DOHH2 (cell line): ENCODE results near the gene EEF1B2.
"Not testable (repeated sequence)": the region's sequence is repeated elsewhere in the genome, so short reads cannot be mapped to it uniquely, and the experiment has no call there.

Source experiments
- H3F3A ChIP-seq: fragments of 200-600 bp; sonication (generic), shearing (Covaris generic); 2 replicates; pipeline ENCODE4 v1.6.0; 2016; ENCODE audit warnings: antibody characterized with exemption, mild to moderate bottlenecking; ENCODE audit not compliant: control insufficient read depth, insufficient read depth
- H3K27ac ChIP-seq: fragments of 200-600 bp; sonication (generic); 2 replicates; pipeline ENCODE4 v1.5.1; 2014; ENCODE audit warnings: low read depth, mild to moderate bottlenecking, low read length, moderate library complexity
- H3K27me3 ChIP-seq: fragments of 200-600 bp; sonication (generic); 2 replicates; pipeline ENCODE4 v1.6.1; 2014; ENCODE audit warnings: mild to moderate bottlenecking, low read length, mixed read lengths; ENCODE audit not compliant: control insufficient read depth
- H3K36me3 ChIP-seq: fragments of 200-600 bp; sonication (generic); 2 replicates; pipeline ENCODE4 v1.6.1; 2014; ENCODE audit warnings: mild to moderate bottlenecking, low read length, moderate library complexity, mixed read lengths; ENCODE audit not compliant: control insufficient read depth
- H3K4me1 ChIP-seq: fragments of 200-600 bp; sonication (generic); 2 replicates; pipeline ENCODE4 v1.6.1; 2014; ENCODE audit warnings: mild to moderate bottlenecking, low read length, mixed read lengths; ENCODE audit not compliant: control insufficient read depth
- H3K4me2 ChIP-seq: fragments of 200-600 bp; sonication (generic); 2 replicates; pipeline ENCODE4 v1.6.0; 2014; ENCODE audit warnings: mild to moderate bottlenecking, low read length, moderate library complexity
- H3K4me3 ChIP-seq: fragments of 200-600 bp; sonication (generic); 2 replicates; pipeline ENCODE4 v1.5.1; 2014; ENCODE audit warnings: mild to moderate bottlenecking, low read length, mixed read lengths
- H3K79me2 ChIP-seq: fragments of 200-600 bp; sonication (generic); 2 replicates; pipeline ENCODE4 v1.6.1; 2014; ENCODE audit warnings: mild to moderate bottlenecking, low read length, mixed read lengths; ENCODE audit not compliant: control insufficient read depth
- H3K9me2 ChIP-seq: fragments of 200-600 bp; sonication (generic); replicated peaks from 2 replicates; pipeline ENCODE4 v1.6.1; 2014; ENCODE audit warnings: mild to moderate bottlenecking, low read length, mixed read lengths; ENCODE audit not compliant: control insufficient read depth
- H3K9me3 ChIP-seq: fragments of 200-600 bp; sonication (generic); 2 replicates; pipeline ENCODE4 v1.6.1; 2014; ENCODE audit warnings: antibody characterized with exemption, low read length, mixed read lengths; ENCODE audit not compliant: control insufficient read depth, insufficient read depth
- H4K20me1 ChIP-seq: fragments of 200-600 bp; sonication (generic); 2 replicates; pipeline ENCODE4 v1.6.0; 2014; ENCODE audit warnings: low read depth, mild to moderate bottlenecking, antibody characterized with exemption, low read length, moderate library complexity; ENCODE audit not compliant: control insufficient read depth, insufficient read depth
- EZH2phosphoT487 ChIP-seq: fragments of 200-600 bp; sonication (generic); IDR thresholded peaks from 2 replicates; pipeline ENCODE4 v1.6.1; 2017; ENCODE audit warnings: borderline replicate concordance, mild to moderate bottlenecking, antibody characterized with exemption, low read length, moderate library complexity, mixed read lengths
- TF ChIP-seq, protein P1 (sequence below): fragments of 200-600 bp; sonication (generic); IDR thresholded peaks from one replicate; pipeline ENCODE4 v1.5.1; 2014; ENCODE audit warnings: antibody characterized with exemption, mild to moderate bottlenecking, low read depth, low read length; ENCODE audit not compliant: poor library complexity, severe bottlenecking

The EEF1B2 gene

DNA sequence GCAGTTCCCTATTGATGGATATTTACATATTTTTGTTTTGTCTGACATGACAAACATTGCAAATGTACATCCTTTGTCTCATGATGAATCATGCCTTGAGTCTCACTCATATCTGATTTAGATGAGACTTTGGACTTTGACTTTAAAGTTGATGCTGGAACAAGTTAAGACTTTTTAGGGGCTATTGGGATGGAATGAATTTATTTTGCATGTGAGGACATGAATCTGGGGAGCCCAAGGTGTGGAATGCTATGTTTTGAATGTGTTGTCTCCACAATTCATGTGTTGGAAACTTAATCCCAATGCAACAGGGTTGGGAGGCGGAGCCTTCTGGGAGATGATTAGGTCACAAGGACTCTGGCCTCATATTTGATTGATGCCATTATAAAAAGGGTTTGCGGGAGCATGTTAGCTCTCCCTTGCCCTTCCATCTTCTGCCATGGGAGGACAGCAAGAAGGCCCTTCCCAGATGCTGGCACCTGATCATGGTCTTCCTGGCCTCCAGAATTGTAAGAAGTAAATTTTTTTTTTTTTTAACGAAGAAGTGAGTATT is 44.6 kb upstream of the EEF1B2 start:
- Histone ChIP-seq H3K27me3 (no peaks in the 10 kb centered on the region), H3K4me1 (no peaks in the 10 kb centered on the region), H3K79me2 (no peaks in the 10 kb centered on the region), H3K4me3 (no peak overlapping the region), H3F3A (no peaks in the 10 kb centered on the region), H3K9me3 (no peaks in the 10 kb centered on the region), H3K4me2 (no peak overlapping the region), H3K27ac (no peak overlapping the region), H3K9me2 (no peaks in the 10 kb centered on the region), H4K20me1 (no peaks in the 10 kb centered on the region), H3K36me3 (peaks cover 9% of the 10 kb centered on the region)
- TF ChIP-seq, protein P1, sequence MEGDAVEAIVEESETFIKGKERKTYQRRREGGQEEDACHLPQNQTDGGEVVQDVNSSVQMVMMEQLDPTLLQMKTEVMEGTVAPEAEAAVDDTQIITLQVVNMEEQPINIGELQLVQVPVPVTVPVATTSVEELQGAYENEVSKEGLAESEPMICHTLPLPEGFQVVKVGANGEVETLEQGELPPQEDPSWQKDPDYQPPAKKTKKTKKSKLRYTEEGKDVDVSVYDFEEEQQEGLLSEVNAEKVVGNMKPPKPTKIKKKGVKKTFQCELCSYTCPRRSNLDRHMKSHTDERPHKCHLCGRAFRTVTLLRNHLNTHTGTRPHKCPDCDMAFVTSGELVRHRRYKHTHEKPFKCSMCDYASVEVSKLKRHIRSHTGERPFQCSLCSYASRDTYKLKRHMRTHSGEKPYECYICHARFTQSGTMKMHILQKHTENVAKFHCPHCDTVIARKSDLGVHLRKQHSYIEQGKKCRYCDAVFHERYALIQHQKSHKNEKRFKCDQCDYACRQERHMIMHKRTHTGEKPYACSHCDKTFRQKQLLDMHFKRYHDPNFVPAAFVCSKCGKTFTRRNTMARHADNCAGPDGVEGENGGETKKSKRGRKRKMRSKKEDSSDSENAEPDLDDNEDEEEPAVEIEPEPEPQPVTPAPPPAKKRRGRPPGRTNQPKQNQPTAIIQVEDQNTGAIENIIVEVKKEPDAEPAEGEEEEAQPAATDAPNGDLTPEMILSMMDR: no peak
- no peak for TF ChIP-seq EZH2phosphoT487

DNA sequence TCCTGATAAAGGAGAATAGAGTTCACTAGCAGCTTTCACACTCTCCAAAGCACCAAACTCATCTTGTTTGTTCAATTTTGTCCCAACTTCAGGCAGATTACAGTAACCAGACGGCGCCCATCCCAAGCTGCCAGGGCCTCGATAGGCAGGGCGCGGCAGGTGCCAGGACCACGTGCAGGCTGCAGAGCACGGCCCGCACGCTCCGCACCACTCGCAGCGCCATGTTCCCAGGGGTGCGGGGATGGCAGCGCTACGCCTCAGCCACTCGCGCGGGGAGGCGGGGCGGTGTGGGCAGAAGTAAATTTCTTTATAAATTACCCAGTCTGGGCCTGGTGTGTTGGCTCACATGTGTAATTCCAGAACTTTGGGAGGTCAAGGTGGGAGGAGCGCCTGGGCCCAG is 43.4 kb upstream of the EEF1B2 start:
- Histone ChIP-seq H3K4me2 (no peak overlapping the region), H3K27me3 (no peaks in the 10 kb centered on the region), H4K20me1 (no peaks in the 10 kb centered on the region), H3K9me3 (no peaks in the 10 kb centered on the region), H3K4me3 (no peak overlapping the region), H3K79me2 (no peaks in the 10 kb centered on the region), H3K27ac (no peak overlapping the region), H3K4me1 (no peaks in the 10 kb centered on the region), H3K9me2 (no peaks in the 10 kb centered on the region), H3F3A (no peaks in the 10 kb centered on the region), H3K36me3 (peaks cover 20% of the 10 kb centered on the region)
- no peak for TF ChIP-seq EZH2phosphoT487
- TF ChIP-seq, protein P1: no peak

DNA sequence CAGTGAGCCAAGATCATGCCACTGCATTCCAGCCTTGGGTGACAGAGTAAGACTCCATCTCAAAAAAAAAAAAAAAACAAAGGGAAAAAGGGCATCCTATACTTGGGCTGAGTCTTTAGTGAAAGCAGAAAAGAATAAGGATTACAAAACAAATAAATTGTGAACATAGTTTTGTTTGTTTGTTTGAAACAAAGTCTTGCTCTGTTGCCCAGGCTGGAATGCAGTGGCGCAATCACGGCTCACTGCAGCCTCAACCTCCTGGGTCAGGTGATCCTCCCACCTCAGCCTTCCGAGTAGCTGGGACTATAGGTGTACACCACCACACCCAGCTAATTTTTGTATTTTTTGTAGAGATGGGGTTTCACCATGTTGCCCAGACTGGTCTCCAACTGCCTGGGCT is 37.1 kb upstream of the EEF1B2 start:
- not testable (repeated sequence) for H3K27me3 ChIP-seq, H3K9me3 ChIP-seq, H3K79me2 ChIP-seq, H3K4me1 ChIP-seq, H3K27ac ChIP-seq, H4K20me1 ChIP-seq, H3K4me2 ChIP-seq, H3F3A ChIP-seq, H3K4me3 ChIP-seq, H3K9me2 ChIP-seq
- peaks cover 67% of the 10 kb centered on the region for H3K36me3 ChIP-seq

DNA sequence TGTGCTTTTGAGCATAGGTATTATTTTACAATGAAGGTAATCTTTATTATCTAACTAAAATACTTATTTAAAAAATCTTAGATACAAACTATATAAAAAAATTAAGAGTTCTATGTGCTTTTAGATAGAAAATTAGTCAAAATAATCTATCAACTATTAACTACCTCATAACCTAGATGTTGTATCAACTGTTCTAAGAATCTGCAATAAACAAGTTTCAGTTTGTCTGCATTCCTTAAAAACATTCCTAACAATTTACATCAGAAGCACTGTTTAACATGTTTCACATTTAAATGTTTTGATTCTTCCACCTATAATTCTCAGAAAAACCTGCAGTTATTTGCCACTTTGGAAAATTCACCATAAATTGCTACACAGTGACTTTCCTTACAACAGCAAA is 33.8 kb upstream of the EEF1B2 start:
- H3K36me3 ChIP-seq: peaks cover 75% of the 10 kb centered on the region

More for the DNA sequence above, 33.8 kb upstream of the EEF1B2 start:
- H3K79me2 ChIP-seq: no peaks in the 10 kb centered on the region
- H3K9me2 ChIP-seq: no peaks in the 10 kb centered on the region
- no peak overlapping the region for H3K4me3 ChIP-seq
- H4K20me1 ChIP-seq: no peaks in the 10 kb centered on the region
- H3K9me3 ChIP-seq: no peaks in the 10 kb centered on the region
- TF ChIP-seq EZH2phosphoT487: no peak
- TF ChIP-seq, protein P1: no peak
- H3K4me2 ChIP-seq: no peak overlapping the region
- H3K27me3 ChIP-seq: no peaks in the 10 kb centered on the region
- no peak overlapping the region for H3K27ac ChIP-seq
- H3F3A ChIP-seq: 0 out of 2 replicates have a peak, but pooled peaks cover 3% of the 10 kb centered on the region
- H3K4me1 ChIP-seq: no peaks in the 10 kb centered on the region
